K562 (cell line): ENCODE results near the gene TRPM4. TPM values are rescaled to one million over a fixed set of nuclear protein-coding genes. Genes with fewer than 3 reads are reported as not detected.

Source experiments
- CHD1 ChIP-seq: fragments of 200-600 bp; sonication (generic); IDR thresholded peaks from one replicate; pipeline ENCODE4 v1.6.1; 2012; ENCODE audit warnings: mild to moderate bottlenecking, moderate library complexity, low read length, inconsistent platforms
- FOS ChIP-seq: IDR thresholded peaks from 3 replicates; pipeline ENCODE4 v1.6.1; 2011; ENCODE audit not compliant: insufficient read length; ENCODE audit errors: extremely low read depth
- HCFC1 ChIP-seq: IDR thresholded peaks from 2 replicates; pipeline ENCODE4 v1.6.1; 2012; ENCODE audit warnings: low read depth, low read length, improper control_type of control experiment
- HNRNPK ChIP-seq: fragments of 200-400 bp; formaldehyde crosslinking; IDR thresholded peaks from one replicate; pipeline ENCODE4 v1.6.1; 2018; ENCODE audit warnings: mild to moderate bottlenecking, low read depth, low read length; ENCODE audit not compliant: poor library complexity, severe bottlenecking
- KHSRP ChIP-seq: fragments of 450-650 bp; IDR thresholded peaks from 2 replicates; pipeline ENCODE4 v1.6.1; 2017
- RBBP5 ChIP-seq: fragments of 200-600 bp; sonication (generic); IDR thresholded peaks from 2 replicates; pipeline ENCODE4 v1.6.1; 2012; ENCODE audit warnings: borderline replicate concordance, mild to moderate bottlenecking, low read length, control low read depth, inconsistent platforms; ENCODE audit not compliant: insufficient read depth, poor library complexity, severe bottlenecking
- YBX1 ChIP-seq: fragments of 450-650 bp; IDR thresholded peaks from 2 replicates; pipeline ENCODE4 v1.7.1; 2016; ENCODE audit warnings: mild to moderate bottlenecking
- ZNF263 ChIP-seq: sonication (generic); formaldehyde crosslinking; IDR thresholded peaks from 2 replicates; pipeline ENCODE4 v1.8.0; 2022; ENCODE audit warnings: mild to moderate bottlenecking, missing genetic modification reagents, borderline replicate concordance
- polyA plus RNA-seq, 8 experiments: library from polyadenylated mRNA; depleted of rRNA in 4 of 8; stranded (reverse) in 5 of 8; unstranded in 3 of 8; fragments of >200 nt; fragmentation: Nextera tagmentation in 2 of 8; fragmentation: Illumina TruSeq in 1 of 8; extraction: Ambion mirVana in 2 of 8; extraction: Trizol in 1 of 8; gene quantifications; 2 replicates each; pipeline versions ENCODE4 v1.2.1 to v1.2.3, GENCODE V29; 2011 to 2014; ENCODE audit warnings: inconsistent platforms in 1 of 8, missing spikeins in 1 of 8
- total RNA-seq, 7 experiments: library from RNA; depleted of rRNA in 6 of 7; stranded (reverse); fragments of >200 nt in 6 of 7; fragmentation: Illumina TruSeq in 2 of 7; extraction: Trizol in 2 of 7; gene quantifications; 2 replicates each; pipeline versions ENCODE4 v1.2.1 to v1.2.3, GENCODE V29; 2011 to 2021; ENCODE audit warnings: low replicate concordance in 1 of 7
- TF ChIP-seq, protein P1 (sequence below): sonication (generic); formaldehyde crosslinking; IDR thresholded peaks from 2 replicates; pipeline ENCODE4 v1.8.0; 2023; ENCODE audit warnings: mild to moderate bottlenecking, missing genetic modification reagents
- TF ChIP-seq, protein P2 (sequence below): fragments of 450-650 bp; IDR thresholded peaks from 2 replicates; pipeline ENCODE4 v1.6.1; 2018; ENCODE audit warnings: mild to moderate bottlenecking, low read depth; ENCODE audit not compliant: partially characterized antibody
- TF ChIP-seq, protein P3 (sequence below): sonication (generic); formaldehyde crosslinking; IDR thresholded peaks from 2 replicates; pipeline ENCODE4 v1.9.0; 2022; ENCODE audit warnings: mild to moderate bottlenecking, missing genetic modification reagents
- TF ChIP-seq, protein P4 (sequence below), 2 experiments: fragments of 450-650 bp; IDR thresholded peaks; 2 replicates each; pipeline ENCODE4 v1.6.1; 2016; ENCODE audit warnings: mild to moderate bottlenecking in 2 of 2, borderline replicate concordance in 1 of 2, low read depth in 1 of 2, moderate library complexity in 1 of 2

Gene TRPM4
- total and polyA plus RNA-seq, 9 of the 15 experiments (the other 6 are each of a cell fraction or from before 2014, with no cell fraction given): 6.5 to 45.4 (median 15.2) TPM

DNA sequence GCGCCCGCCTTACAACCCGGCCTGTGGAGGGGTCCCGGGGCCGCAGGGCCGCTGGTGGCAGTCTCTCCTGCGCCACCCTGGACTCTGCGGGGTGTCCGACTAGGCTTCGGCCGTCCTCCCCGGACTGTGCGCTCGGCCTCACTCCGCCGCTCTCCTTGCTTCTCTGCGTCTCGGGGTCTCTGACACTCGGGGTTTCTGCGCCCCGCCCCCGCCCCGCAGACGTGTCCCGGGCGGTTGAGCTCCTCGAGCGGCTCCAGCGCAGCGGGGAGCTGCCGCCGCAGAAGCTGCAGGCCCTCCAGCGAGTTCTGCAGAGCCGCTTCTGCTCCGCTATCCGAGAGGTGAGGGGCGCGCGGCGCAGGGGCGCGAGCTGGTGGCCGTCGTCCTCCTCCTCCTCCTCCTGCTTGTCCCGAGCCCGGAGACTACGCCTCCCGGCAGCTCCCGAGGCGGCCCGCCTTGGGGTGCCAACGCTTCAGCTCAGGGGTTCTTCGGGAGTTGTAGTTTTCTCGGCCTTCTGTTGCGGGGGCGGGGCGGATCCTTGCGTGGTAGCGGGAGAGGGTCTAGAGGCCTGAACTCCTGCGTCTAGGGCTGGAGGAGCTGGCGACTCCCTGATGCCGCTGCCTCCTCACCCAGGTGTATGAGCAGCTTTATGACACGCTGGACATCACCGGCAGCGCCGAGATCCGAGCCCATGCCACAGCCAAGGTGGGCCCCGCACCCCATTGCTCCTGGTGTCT lies 42.8 kb upstream of the TRPM4 start (continued):
- TF ChIP-seq, protein P1, sequence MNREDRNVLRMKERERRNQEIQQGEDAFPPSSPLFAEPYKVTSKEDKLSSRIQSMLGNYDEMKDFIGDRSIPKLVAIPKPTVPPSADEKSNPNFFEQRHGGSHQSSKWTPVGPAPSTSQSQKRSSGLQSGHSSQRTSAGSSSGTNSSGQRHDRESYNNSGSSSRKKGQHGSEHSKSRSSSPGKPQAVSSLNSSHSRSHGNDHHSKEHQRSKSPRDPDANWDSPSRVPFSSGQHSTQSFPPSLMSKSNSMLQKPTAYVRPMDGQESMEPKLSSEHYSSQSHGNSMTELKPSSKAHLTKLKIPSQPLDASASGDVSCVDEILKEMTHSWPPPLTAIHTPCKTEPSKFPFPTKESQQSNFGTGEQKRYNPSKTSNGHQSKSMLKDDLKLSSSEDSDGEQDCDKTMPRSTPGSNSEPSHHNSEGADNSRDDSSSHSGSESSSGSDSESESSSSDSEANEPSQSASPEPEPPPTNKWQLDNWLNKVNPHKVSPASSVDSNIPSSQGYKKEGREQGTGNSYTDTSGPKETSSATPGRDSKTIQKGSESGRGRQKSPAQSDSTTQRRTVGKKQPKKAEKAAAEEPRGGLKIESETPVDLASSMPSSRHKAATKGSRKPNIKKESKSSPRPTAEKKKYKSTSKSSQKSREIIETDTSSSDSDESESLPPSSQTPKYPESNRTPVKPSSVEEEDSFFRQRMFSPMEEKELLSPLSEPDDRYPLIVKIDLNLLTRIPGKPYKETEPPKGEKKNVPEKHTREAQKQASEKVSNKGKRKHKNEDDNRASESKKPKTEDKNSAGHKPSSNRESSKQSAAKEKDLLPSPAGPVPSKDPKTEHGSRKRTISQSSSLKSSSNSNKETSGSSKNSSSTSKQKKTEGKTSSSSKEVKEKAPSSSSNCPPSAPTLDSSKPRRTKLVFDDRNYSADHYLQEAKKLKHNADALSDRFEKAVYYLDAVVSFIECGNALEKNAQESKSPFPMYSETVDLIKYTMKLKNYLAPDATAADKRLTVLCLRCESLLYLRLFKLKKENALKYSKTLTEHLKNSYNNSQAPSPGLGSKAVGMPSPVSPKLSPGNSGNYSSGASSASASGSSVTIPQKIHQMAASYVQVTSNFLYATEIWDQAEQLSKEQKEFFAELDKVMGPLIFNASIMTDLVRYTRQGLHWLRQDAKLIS: no peak; the same call in 1 of the 2 replicates
- TF ChIP-seq RBBP5 (no peak), CHD1 (no peak), KHSRP (no peak), FOS (no peak), YBX1 (no peak), HCFC1 (peak; percentile 89), HNRNPK (no peak), ZNF263 (CRISPR knock-in tag) (peak; percentile 79)
- TF ChIP-seq, protein P2, sequence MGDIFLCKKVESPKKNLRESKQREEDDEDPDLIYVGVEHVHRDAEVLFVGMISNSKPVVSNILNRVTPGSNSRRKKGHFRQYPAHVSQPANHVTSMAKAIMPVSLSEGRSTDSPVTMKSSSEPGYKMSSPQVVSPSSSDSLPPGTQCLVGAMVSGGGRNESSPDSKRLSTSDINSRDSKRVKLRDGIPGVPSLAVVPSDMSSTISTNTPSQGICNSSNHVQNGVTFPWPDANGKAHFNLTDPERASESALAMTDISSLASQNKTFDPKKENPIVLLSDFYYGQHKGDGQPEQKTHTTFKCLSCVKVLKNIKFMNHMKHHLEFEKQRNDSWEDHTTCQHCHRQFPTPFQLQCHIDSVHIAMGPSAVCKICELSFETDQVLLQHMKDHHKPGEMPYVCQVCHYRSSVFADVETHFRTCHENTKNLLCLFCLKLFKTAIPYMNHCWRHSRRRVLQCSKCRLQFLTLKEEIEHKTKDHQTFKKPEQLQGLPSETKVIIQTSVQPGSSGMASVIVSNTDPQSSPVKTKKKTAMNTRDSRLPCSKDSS: no peak
- TF ChIP-seq, protein P3, sequence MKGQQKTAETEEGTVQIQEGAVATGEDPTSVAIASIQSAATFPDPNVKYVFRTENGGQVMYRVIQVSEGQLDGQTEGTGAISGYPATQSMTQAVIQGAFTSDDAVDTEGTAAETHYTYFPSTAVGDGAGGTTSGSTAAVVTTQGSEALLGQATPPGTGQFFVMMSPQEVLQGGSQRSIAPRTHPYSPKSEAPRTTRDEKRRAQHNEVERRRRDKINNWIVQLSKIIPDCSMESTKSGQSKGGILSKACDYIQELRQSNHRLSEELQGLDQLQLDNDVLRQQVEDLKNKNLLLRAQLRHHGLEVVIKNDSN (CRISPR knock-in tag): no peak
- TF ChIP-seq, protein P4, sequence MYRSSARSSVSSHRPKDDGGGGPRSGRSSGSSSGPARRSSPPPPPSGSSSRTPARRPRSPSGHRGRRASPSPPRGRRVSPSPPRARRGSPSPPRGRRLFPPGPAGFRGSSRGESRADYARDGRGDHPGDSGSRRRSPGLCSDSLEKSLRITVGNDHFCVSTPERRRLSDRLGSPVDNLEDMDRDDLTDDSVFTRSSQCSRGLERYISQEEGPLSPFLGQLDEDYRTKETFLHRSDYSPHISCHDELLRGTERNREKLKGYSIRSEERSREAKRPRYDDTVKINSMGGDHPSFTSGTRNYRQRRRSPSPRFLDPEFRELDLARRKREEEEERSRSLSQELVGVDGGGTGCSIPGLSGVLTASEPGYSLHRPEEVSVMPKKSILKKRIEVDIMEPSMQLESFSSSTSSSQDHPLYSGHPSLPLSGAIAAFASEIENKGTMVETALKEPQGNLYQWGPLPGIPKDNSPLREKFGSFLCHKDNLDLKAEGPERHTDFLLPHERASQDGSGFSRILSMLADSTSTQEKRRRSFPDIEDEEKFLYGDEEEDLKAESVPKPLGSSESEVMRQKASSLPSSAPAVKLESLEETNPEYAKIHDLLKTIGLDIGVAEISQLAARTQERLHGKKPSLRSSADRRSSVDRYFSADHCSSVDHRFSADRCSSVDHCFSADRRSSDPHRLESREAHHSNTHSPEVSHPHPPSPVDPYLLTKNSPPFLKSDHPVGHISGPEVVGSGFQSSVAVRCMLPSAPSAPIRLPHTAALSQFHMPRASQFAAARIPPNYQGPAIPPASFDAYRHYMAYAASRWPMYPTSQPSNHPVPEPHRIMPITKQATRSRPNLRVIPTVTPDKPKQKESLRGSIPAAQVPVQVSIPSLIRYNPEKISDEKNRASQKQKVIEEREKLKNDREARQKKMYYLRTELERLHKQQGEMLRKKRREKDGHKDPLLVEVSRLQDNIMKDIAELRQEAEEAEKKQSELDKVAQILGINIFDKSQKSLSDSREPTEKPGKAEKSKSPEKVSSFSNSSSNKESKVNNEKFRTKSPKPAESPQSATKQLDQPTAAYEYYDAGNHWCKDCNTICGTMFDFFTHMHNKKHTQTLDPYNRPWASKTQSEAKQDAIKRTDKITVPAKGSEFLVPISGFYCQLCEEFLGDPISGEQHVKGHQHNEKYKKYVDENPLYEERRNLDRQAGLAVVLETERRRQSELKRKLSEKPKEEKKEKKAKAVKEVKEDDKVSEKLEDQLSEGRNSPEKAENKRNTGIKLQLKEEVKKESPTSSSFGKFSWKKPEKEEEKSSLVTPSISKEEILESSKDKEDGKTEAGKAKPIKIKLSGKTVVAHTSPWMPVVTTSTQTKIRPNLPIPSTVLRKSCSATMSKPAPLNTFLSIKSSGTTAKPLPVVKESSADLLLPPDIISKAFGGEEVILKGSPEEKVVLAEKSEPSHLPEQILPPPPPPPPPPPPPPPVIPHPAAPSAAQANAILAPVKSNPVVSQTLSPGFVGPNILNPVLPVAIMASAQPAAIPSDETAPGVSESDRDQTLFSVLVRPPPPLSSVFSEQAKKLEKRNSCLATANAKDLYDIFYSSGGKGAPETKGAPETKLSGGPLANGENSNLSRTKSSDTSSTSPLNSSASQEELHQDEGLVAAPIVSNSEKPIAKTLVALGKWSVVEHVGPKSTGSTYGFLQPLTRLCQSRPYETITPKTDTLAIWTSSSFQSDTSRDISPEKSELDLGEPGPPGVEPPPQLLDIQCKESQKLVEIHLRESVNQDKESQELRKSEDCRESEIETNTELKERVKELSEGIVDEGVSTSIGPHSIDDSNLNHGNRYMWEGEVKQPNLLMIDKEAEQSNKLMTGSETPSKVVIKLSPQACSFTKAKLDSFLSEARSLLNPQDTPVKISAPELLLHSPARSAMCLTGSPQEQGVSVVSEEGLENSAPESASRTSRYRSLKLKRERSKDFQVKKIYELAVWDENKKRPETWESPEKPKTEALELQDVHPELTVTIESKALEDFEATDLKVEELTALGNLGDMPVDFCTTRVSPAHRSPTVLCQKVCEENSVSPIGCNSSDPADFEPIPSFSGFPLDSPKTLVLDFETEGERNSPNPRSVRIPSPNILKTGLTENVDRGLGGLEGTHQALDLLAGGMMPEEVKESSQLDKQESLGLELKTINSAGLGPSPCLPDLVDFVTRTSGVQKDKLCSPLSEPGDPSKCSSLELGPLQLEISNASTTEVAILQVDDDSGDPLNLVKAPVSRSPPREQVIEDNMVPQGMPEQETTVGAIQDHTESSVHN (IDR thresholded peaks at IDR 0.05; ENCODE audit: borderline replicate concordance in 1 of 2, low read depth in 1 of 2): no peak
